ENCODE results near the gene PRG3.

- TF ChIP-seq CTCF (IDR thresholded peaks at IDR 0.05) (no peak), POLR2A (IDR thresholded peaks at IDR 0.05) (no peak)
Measured at GRCh38 chr11:57424137-57424791, 43.3 kb upstream of the PRG3 start.
